IMR-90 (cell line): ENCODE results near the gene OR1E2. TPM values are rescaled to one million over a fixed set of nuclear protein-coding genes. Genes with fewer than 3 reads are reported as not detected.
"Not testable (repeated sequence)": the region's sequence is repeated elsewhere in the genome, so short reads cannot be mapped to it uniquely, and the experiment has no call there.

Experiments used
- ATAC-seq: fragments of 200-7000 bp; cut with Tn5 transposase; 2 replicates; pipeline ENCODE4 v1.9.1; 2020; ENCODE audit warnings: low read depth, mild to moderate bottlenecking, moderate library complexity
- BruUV-seq: library from RNA; stranded (reverse); fragments of 400-500 nt; replicated peaks from 2 replicates; lab custom pipeline; 2021; lab: Mats Ljungman, UMichigan
- CTCF ChIA-PET: fragments of 300-600 bp; formaldehyde crosslinking; extraction: SDS; loops from one replicate; lab custom pipeline; 2021; ENCODE audit warnings: antibody characterized with exemption; lab: Yijun Ruan, JAX
- POLR2A ChIA-PET: fragments of 300-600 bp; sonication (Branson Sonifier 250); formaldehyde crosslinking; loops from one replicate; lab custom pipeline; 2022; ENCODE audit warnings: antibody characterized with exemption; ENCODE audit not compliant: unreplicated experiment; lab: Charles Lee
- DNase-seq: peaks from one replicate; pipeline ENCODE4 v3.0.0; 2013
- H2AFZ ChIP-seq: replicated peaks from 2 replicates; pipeline ENCODE3; 2013; ENCODE audit warnings: low read length, mild to moderate bottlenecking; ENCODE audit not compliant: poor library complexity
- H2AK5ac ChIP-seq: 2 replicates; pipeline ENCODE4 v1.6.1; 2013; ENCODE audit warnings: low read depth, low read length, inconsistent platforms
- H2AK9ac ChIP-seq: replicated peaks from 2 replicates; pipeline ENCODE3; 2013; ENCODE audit warnings: mild to moderate bottlenecking, low read depth, low read length, moderate library complexity; ENCODE audit not compliant: poor library complexity
- H2BK120ac ChIP-seq: 2 replicates; pipeline ENCODE4 v1.6.1; 2013; ENCODE audit warnings: low read depth, low read length, inconsistent platforms
- H2BK15ac ChIP-seq: 3 replicates; pipeline ENCODE4 v1.6.1; 2013; ENCODE audit warnings: low read depth, low read length, inconsistent platforms
- H2BK20ac ChIP-seq: 2 replicates; pipeline ENCODE4 v1.6.1; 2013; ENCODE audit warnings: low read depth, mild to moderate bottlenecking, inconsistent platforms, low read length, moderate library complexity
- H2BK5ac ChIP-seq: 2 replicates; pipeline ENCODE4 v1.6.1; 2013; ENCODE audit warnings: mild to moderate bottlenecking, low read depth, low read length, inconsistent platforms; ENCODE audit not compliant: poor library complexity, severe bottlenecking
- H3K14ac ChIP-seq: replicated peaks from 2 replicates; pipeline ENCODE4 v1.6.1; 2013; ENCODE audit warnings: low read depth, low read length, inconsistent platforms
- H3K18ac ChIP-seq: 2 replicates; pipeline ENCODE4 v1.6.1; 2013; ENCODE audit warnings: low read depth, low read length, control low read depth
- H3K23ac ChIP-seq: 2 replicates; pipeline ENCODE4 v1.6.1; 2013; ENCODE audit warnings: low read depth, low read length, inconsistent platforms
- H3K27ac ChIP-seq: 2 replicates; pipeline ENCODE4 v1.5.1; 2013; ENCODE audit warnings: mild to moderate bottlenecking, control low read depth, low read length; ENCODE audit not compliant: insufficient read depth
- H3K27me3 ChIP-seq: 2 replicates; pipeline ENCODE4 v1.6.1; 2013; ENCODE audit warnings: low read length; ENCODE audit not compliant: control insufficient read depth, insufficient read depth
- H3K36me3 ChIP-seq: 2 replicates; pipeline ENCODE4 v1.6.1; 2013; ENCODE audit warnings: low read length, mixed read lengths; ENCODE audit not compliant: control insufficient read depth, insufficient read depth
- H3K4ac ChIP-seq: 2 replicates; pipeline ENCODE4 v1.6.1; 2013; ENCODE audit warnings: low read depth, low read length, inconsistent platforms
- H3K4me1 ChIP-seq: 2 replicates; pipeline ENCODE4 v1.6.1; 2013; ENCODE audit warnings: low read length, mixed read lengths; ENCODE audit not compliant: control insufficient read depth, insufficient read depth
- H3K4me2 ChIP-seq: 2 replicates; pipeline ENCODE4 v1.6.1; 2013; ENCODE audit warnings: low read depth, mild to moderate bottlenecking, control low read depth, low read length, moderate library complexity
- H3K4me3 ChIP-seq: 2 replicates; pipeline ENCODE4 v1.5.1; 2013; ENCODE audit warnings: low read depth, mild to moderate bottlenecking, control low read depth, low read length, moderate library complexity; ENCODE audit not compliant: insufficient read depth
- H3K56ac ChIP-seq: 2 replicates; pipeline ENCODE4 v1.6.1; 2013; ENCODE audit warnings: low read length, inconsistent platforms; ENCODE audit not compliant: insufficient read depth; ENCODE audit errors: extremely low read depth
- H3K79me1 ChIP-seq, 2 experiments: 2 replicates each; pipeline ENCODE4 v1.6.1; 2013; ENCODE audit warnings: low read length in 2 of 2, inconsistent platforms in 1 of 2, low read depth in 1 of 2
- H3K9ac ChIP-seq: 2 replicates; pipeline ENCODE4 v1.6.1; 2013; ENCODE audit warnings: low read depth, low read length, control low read depth
- H3K9me1 ChIP-seq: 2 replicates; pipeline ENCODE4 v1.6.1; 2013; ENCODE audit warnings: low read length, inconsistent platforms; ENCODE audit not compliant: insufficient read depth
- H3K9me3 ChIP-seq: 2 replicates; pipeline ENCODE4 v1.6.1; 2013; ENCODE audit warnings: low read length; ENCODE audit not compliant: control insufficient read depth, insufficient read depth
- H4K20me1 ChIP-seq: 2 replicates; pipeline ENCODE4 v1.6.1; 2013; ENCODE audit warnings: low read length, inconsistent platforms; ENCODE audit not compliant: insufficient read depth
- H4K5ac ChIP-seq: 2 replicates; pipeline ENCODE4 v1.6.1; 2013; ENCODE audit warnings: mild to moderate bottlenecking, low read depth, low read length, control low read depth
- H4K8ac ChIP-seq, 2 experiments: 2 replicates each; pipeline ENCODE4 v1.6.1; 2013; ENCODE audit warnings: low read depth in 2 of 2, low read length in 2 of 2, control low read depth in 1 of 2, inconsistent platforms in 1 of 2
- H4K91ac ChIP-seq: 2 replicates; pipeline ENCODE4 v1.6.1; 2013; ENCODE audit warnings: low read depth, low read length, inconsistent platforms; ENCODE audit not compliant: insufficient read depth
- WGBS, 2 experiments: methylation state at CpG; one replicate each; pipeline versions ENCODE4 v1.1.5 to v1.1.7; 2013; ENCODE audit warnings: missing lambda C conversion rate in 2 of 2; ENCODE audit not compliant: insufficient read length in 1 of 2; ENCODE audit errors: extremely low coverage in 2 of 2; 5-methylcytosine and 5-hydroxymethylcytosine counted together
- dilution Hi-C: fragments of 300-500 bp; cut with HindIII; formaldehyde crosslinking; loops from one replicate; pipeline ENCODE4 v1.14.3; 2018; ENCODE audit warnings: low sequenced_read_pairs; ENCODE audit not compliant: unreplicated experiment
- in situ Hi-C: fragments of 300-500 bp; cut with MboI; formaldehyde crosslinking; loops from 3 replicates; pipeline ENCODE4 v1.14.3; 2019; ENCODE audit warnings: low sequenced_read_pairs, inconsistent platforms, mixed read lengths
- intact Hi-C: fragments of 100-400 bp; cut with micrococcal nuclease; formaldehyde crosslinking; loops from 2 replicates; pipeline ENCODE4 v1.10.0; 2022
- polyA plus RNA-seq, 3 experiments: library from polyadenylated mRNA; depleted of rRNA; stranded (reverse); fragments of >200 nt; gene quantifications; 2 replicates each; pipeline ENCODE4 v1.2.3, GENCODE V29; 2012; ENCODE audit warnings: low replicate concordance in 1 of 3
- total RNA-seq: library from RNA; depleted of rRNA; stranded (reverse); fragments of >200 nt; gene quantifications from 2 replicates; pipeline ENCODE4 v1.2.3, GENCODE V29; 2012

OR1E2 gene
- total and polyA plus RNA-seq, 2 of the 4 experiments (the other 2 are of a cell fraction): not detected

DNA sequence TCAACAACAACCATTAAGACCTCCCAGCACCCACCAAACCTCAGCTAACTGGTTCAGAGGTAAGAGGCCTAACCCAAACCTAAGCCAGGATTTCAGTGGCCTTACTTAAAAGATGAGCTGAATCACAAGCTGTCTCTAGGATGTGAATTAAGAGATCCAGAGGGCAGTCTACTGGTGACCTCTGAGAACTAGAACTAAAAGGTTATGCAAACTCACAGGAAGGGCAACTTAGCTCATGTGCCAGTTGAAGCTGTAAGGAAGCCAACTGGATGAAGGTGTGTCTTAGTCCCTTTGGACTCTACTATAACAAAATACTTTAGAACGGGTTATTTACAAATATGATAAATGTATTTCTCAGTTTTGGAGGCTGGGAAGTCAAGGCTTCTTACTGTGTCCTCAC is 32.7 kb upstream of the OR1E2 start:
- in situ Hi-C loops: not testable (repeated sequence)

More for the DNA sequence above, 32.7 kb upstream of the OR1E2 start:
- H3K27me3 ChIP-seq, DNase-seq, H4K5ac ChIP-seq, H2AK5ac ChIP-seq, H4K8ac ChIP-seq, H3K4me3 ChIP-seq, ATAC-seq, H2BK20ac ChIP-seq, H3K56ac ChIP-seq, H3K18ac ChIP-seq, H3K79me1 ChIP-seq, H3K36me3 ChIP-seq, dilution Hi-C loops, H3K9me1 ChIP-seq, H3K9me3 ChIP-seq, H4K91ac ChIP-seq, H2BK120ac ChIP-seq, H4K20me1 ChIP-seq, H3K27ac ChIP-seq, H2AFZ ChIP-seq, H2BK5ac ChIP-seq, H3K9ac ChIP-seq, H3K4me2 ChIP-seq, H3K14ac ChIP-seq, H3K23ac ChIP-seq, H2BK15ac ChIP-seq, H3K4me1 ChIP-seq, intact Hi-C loops, CTCF ChIA-PET, H3K4ac ChIP-seq, H2AK9ac ChIP-seq, POLR2A ChIA-PET, BruUV-seq: not testable (repeated sequence)
- WGBS, 2 experiments: no CpG with 5 or more reads among the region's 1 CpG
